ENCODE measurements around the gene IL17RD. TPM values are rescaled to one million over a fixed set of nuclear protein-coding genes. Genes with fewer than 3 reads are reported as not detected.

IL17RD gene
- total RNA-seq, 1 donor from 2014 or later: 3.4 TPM

GRCh38 chr3:57147071-57147470, 18.1 kb downstream of the IL17RD start:
- Histone ChIP-seq H3K36me3 (no peaks in the 10 kb centered on the region), H3K4me3 (no peak overlapping the region), H3K27ac (no peak overlapping the region), H3K9me3 (no peaks in the 10 kb centered on the region), H3K27me3 (no peaks in the 10 kb centered on the region), H3K4me1 (no peaks in the 10 kb centered on the region)
- intact Hi-C loops (cut with DNase I): no loop called here
- no peak for TF ChIP-seq CTCF (IDR thresholded peaks at IDR 0.05)
- no peak for DNase-seq (ENCODE audit: low spot score in 2 of 2)

GRCh38 chr3:57145852-57146251, 19.3 kb downstream of the IL17RD start:
- Histone ChIP-seq H3K4me3 (no peak overlapping the region), H3K27me3 (no peaks in the 10 kb centered on the region), H3K4me1 (no peaks in the 10 kb centered on the region), H3K36me3 (no peaks in the 10 kb centered on the region), H3K9me3 (no peaks in the 10 kb centered on the region), H3K27ac (no peak overlapping the region)
- intact Hi-C loops (cut with DNase I): no loop called here
- no peak for TF ChIP-seq CTCF (IDR thresholded peaks at IDR 0.05)
- DNase-seq (ENCODE audit: low spot score in 2 of 2): no peak

- no peaks in the 10 kb centered on the region for H3K4me1 ChIP-seq
- TF ChIP-seq CTCF (IDR thresholded peaks at IDR 0.05): no peak
- no peak for DNase-seq (ENCODE audit: low spot score in 2 of 2)
- intact Hi-C loops (cut with DNase I): no loop called here
- H3K36me3 ChIP-seq: no peaks in the 10 kb centered on the region
- no peak overlapping the region for H3K4me3 ChIP-seq
- H3K27ac ChIP-seq: no peak overlapping the region
- H3K27me3 ChIP-seq: no peaks in the 10 kb centered on the region
- no peaks in the 10 kb centered on the region for H3K9me3 ChIP-seq
Observed at GRCh38 chr3:57144952-57145351, 20.2 kb downstream of the IL17RD start.

- H3K4me3 ChIP-seq: no peak overlapping the region
- no peaks in the 10 kb centered on the region for H3K36me3 ChIP-seq
- no peaks in the 10 kb centered on the region for H3K27me3 ChIP-seq
- TF ChIP-seq CTCF (IDR thresholded peaks at IDR 0.05): no peak
- H3K9me3 ChIP-seq: no peaks in the 10 kb centered on the region
- DNase-seq (ENCODE audit: low spot score in 2 of 2): no peak
- no peaks in the 10 kb centered on the region for H3K4me1 ChIP-seq
- intact Hi-C loops (cut with DNase I): no loop called here
- no peak overlapping the region for H3K27ac ChIP-seq
Observed at GRCh38 chr3:57143886-57144459, 21.2 kb downstream of the IL17RD start.

GRCh38 chr3:57142411-57142723, 22.8 kb downstream of the IL17RD start:
- Histone ChIP-seq H3K27me3 (no peaks in the 10 kb centered on the region), H3K4me1 (no peaks in the 10 kb centered on the region), H3K9me3 (no peaks in the 10 kb centered on the region), H3K36me3 (no peaks in the 10 kb centered on the region), H3K27ac (no peak overlapping the region), H3K4me3 (no peak overlapping the region)
- no peak for TF ChIP-seq CTCF (IDR thresholded peaks at IDR 0.05)
- DNase-seq (ENCODE audit: low spot score in 2 of 2): no peak
- intact Hi-C loops (cut with DNase I): no loop called here

All from ascending aorta (tissue), 2 donors.